Uterus (tissue), 2 donors: ENCODE results near the gene EZH2.

Experiments used
- CTCF ChIP-seq, 4 experiments: fragments of 200-600 bp in 2 of 4; fragments of 450-650 bp in 2 of 4; sonication (generic) in 2 of 4; IDR thresholded peaks; one replicate each; pipeline ENCODE4 v1.5.1; 2016 to 2019; ENCODE audit warnings: antibody characterized with exemption in 4 of 4, mild to moderate bottlenecking in 2 of 4, moderate library complexity in 1 of 4
- POLR2A ChIP-seq, 2 donors: fragments of 450-650 bp; IDR thresholded peaks; one replicate each; pipeline ENCODE4 v1.6.1; 2016; ENCODE audit warnings: antibody characterized with exemption in 2 of 2, mild to moderate bottlenecking in 1 of 2, moderate library complexity in 1 of 2

- no peak for TF ChIP-seq CTCF (IDR thresholded peaks at IDR 0.05)
- TF ChIP-seq POLR2A (IDR thresholded peaks at IDR 0.05), result no peak
Observed at GRCh38 chr7:148911626-148912025, 27.5 kb upstream of the EZH2 start.
